ELR (cell line): Measurements from ENCODE around the gene ARMC8.
A peak's percentile ranks its signal among the peaks of the same experiment; 100 is the strongest.

ENCODE experiments used
- DNase-seq: peaks from one replicate; pipeline ENCODE4 v3.0.0-alpha.2; 2015; ENCODE audit warnings: low read depth

ARMC8 gene

GRCh38 chr3:138249636-138250035 lies 62.5 kb downstream of the ARMC8 start:
- DNase-seq: no peak

GRCh38 chr3:138253609-138254008 lies 66.5 kb downstream of the ARMC8 start:
- no peak for DNase-seq

GRCh38 chr3:138254216-138254615 lies 67.1 kb downstream of the ARMC8 start:
- no peak for DNase-seq

- no peak for DNase-seq
These were observed 68.9 kb downstream of the ARMC8 start for GRCh38 chr3:138256022-138256421.

- no peak for DNase-seq
These were observed 70.9 kb downstream of the ARMC8 start for GRCh38 chr3:138257986-138258385.

GRCh38 chr3:138259126-138259525 lies 72.0 kb downstream of the ARMC8 start:
- DNase-seq: no peak

GRCh38 chr3:138260611-138261010 lies 73.5 kb downstream of the ARMC8 start:
- DNase-seq: no peak

GRCh38 chr3:138263104-138263503 lies 76.0 kb downstream of the ARMC8 start:
- no peak for DNase-seq

GRCh38 chr3:138265745-138266144 lies 78.6 kb downstream of the ARMC8 start:
- DNase-seq: no peak

- DNase-seq: no peak
These were observed 80.0 kb downstream of the ARMC8 start for GRCh38 chr3:138267083-138267482.

GRCh38 chr3:138270245-138270644 lies 83.1 kb downstream of the ARMC8 start:
- no peak for DNase-seq

GRCh38 chr3:138271189-138271794 lies 84.2 kb downstream of the ARMC8 start:
- DNase-seq: no peak

GRCh38 chr3:138281561-138281960 lies 94.5 kb downstream of the ARMC8 start:
- DNase-seq: no peak

- no peak for DNase-seq
These were observed 95.7 kb downstream of the ARMC8 start for GRCh38 chr3:138282836-138283235.

- DNase-seq: no peak
These were observed 97.0 kb downstream of the ARMC8 start for GRCh38 chr3:138284079-138284478.

GRCh38 chr3:138284957-138285477 lies 97.9 kb downstream of the ARMC8 start:
- peak; percentile 11 for DNase-seq

GRCh38 chr3:138289260-138289659 lies 102.2 kb downstream of the ARMC8 start:
- no peak for DNase-seq

GRCh38 chr3:138289701-138290100 lies 102.6 kb downstream of the ARMC8 start:
- DNase-seq: no peak

GRCh38 chr3:138296639-138297038 lies 109.5 kb downstream of the ARMC8 start:
- DNase-seq: no peak

- DNase-seq: no peak
These were observed 110.0 kb downstream of the ARMC8 start for GRCh38 chr3:138297059-138297607.

GRCh38 chr3:138297876-138298275 lies 110.8 kb downstream of the ARMC8 start:
- DNase-seq: no peak

- DNase-seq: no peak
These were observed 113.5 kb downstream of the ARMC8 start for GRCh38 chr3:138300647-138301046.

GRCh38 chr3:138303474-138303873 lies 116.4 kb downstream of the ARMC8 start:
- DNase-seq: no peak

- DNase-seq: no peak
These were observed 120.8 kb downstream of the ARMC8 start for GRCh38 chr3:138307899-138308298.
